SW480 (cell line): ENCODE measurements around the gene RAB8B.

ENCODE experiments used
- DNase-seq: peaks from one replicate; pipeline ENCODE4 v3.0.0-alpha.2; 2016; ENCODE audit warnings: low spot score

Gene RAB8B

GRCh38 chr15:63313825-63314224, 124.4 kb downstream of the RAB8B start:
- DNase-seq = no peak

- no peak for DNase-seq
Measured at GRCh38 chr15:63314409-63314808, 125.0 kb downstream of the RAB8B start.
